Activated gamma-delta T cell treated with anti-CD3 and anti-CD28 coated beads, Interleukin-2, amount 50 U/mL, for 16 hours (primary cell): ENCODE data around the gene METRNL.
A peak's percentile ranks its signal among the peaks of the same experiment; 100 is the strongest.
"Not testable (repeated sequence)": the region's sequence is repeated elsewhere in the genome, so short reads cannot be mapped to it uniquely, and the experiment has no call there.

Experiments
- DNase-seq: peaks from one replicate; pipeline ENCODE4 v3.0.0-alpha.2; 2020; ENCODE audit warnings: low read depth

The METRNL gene

GRCh38 chr17:83053021-83053681 is 26.3 kb upstream of the METRNL start:
- DNase-seq, result no peak

DNA sequence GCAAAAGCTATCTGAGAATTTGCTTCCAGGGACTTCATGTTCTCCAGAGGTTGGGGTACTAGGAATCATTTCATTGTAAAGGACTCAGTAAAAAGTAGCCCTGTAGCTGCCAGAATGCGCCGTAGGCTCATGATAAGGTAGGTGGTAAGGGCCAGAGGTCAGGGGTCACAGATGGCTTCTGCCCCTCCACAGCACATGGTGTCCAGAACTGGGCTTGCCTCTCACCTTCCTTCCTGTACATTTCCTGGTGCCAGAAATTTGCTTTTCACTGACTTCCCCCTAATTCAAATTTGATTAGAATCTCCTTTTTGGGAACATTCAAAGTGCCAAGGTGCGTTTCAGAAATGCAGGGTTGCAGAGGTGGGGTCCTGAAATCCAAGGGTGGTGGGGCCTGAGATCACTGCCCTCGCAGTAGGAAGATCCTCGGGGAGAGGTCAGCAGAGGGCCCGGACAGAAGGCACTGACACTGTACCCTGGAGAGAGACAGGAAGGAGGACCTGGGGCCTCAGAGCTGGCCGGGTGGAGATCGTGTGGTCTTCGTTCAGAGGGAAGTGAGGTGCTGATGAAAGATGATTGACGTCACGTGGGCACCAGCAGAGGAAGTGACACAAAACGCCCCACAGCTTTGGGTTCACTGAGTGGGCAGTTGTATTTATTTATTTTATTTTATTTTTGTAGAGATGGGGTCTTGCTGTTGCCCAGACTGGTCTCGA is 25.5 kb upstream of the METRNL start:
- DNase-seq, result peak; percentile 25

GRCh38 chr17:83054518-83055125 is 24.8 kb upstream of the METRNL start:
- no peak for DNase-seq

GRCh38 chr17:83055176-83055575 is 24.2 kb upstream of the METRNL start:
- DNase-seq, result not testable (repeated sequence)

DNA sequence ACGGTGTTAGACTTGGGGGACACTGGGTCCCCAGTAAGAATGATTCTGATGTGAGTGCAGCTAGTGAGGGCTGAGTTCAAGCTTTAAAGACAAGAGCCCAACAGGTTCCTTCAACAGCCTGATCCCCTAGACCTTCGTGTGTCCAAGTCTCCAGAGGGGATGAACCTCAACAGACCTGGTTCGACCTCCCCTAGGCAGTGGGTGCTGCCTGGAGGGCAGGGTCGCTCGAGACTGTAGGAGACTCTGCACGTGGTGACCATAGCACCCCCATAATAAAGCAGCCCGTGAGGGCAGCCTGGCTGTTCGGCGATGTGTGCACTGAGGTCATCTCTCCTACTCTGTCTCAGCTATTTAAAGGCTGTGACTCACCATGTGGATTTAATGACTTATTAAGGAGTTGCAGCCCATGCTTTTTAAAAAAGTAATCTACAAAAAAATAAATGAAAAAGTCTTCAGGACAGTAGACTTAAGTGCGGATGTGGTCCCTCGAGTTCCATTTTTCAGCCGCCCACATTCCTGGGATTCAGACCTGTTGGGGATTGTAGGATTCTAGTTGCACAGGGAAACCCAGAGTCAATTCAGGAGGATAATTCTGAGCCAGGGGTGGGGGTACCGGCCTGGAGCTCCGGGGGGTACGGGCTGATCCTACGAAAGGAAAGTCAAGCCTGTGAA is 23.4 kb upstream of the METRNL start:
- DNase-seq, result no peak

- DNase-seq, result no peak
Observed at GRCh38 chr17:83056583-83057396, 22.6 kb upstream of the METRNL start.

DNA sequence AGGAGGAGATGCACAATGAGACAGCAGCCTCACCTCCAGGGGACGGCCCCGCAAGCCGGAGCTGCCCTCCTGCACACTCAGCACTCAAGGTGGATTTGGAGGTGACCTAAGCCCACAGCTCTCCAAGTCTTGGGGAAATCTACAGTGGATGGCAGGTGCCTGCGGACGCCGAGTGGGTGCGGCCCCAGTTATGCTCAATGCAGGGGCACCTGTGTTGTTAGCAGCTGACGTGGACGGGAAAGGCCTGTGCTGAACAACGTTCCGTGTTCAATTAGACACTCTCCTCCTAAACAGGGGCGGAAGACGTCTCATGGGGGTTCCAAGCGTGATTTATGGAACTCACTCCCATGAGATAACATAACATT is 22.0 kb upstream of the METRNL start:
- DNase-seq, result no peak

GRCh38 chr17:83057793-83058265 is 21.6 kb upstream of the METRNL start:
- no peak for DNase-seq

DNA sequence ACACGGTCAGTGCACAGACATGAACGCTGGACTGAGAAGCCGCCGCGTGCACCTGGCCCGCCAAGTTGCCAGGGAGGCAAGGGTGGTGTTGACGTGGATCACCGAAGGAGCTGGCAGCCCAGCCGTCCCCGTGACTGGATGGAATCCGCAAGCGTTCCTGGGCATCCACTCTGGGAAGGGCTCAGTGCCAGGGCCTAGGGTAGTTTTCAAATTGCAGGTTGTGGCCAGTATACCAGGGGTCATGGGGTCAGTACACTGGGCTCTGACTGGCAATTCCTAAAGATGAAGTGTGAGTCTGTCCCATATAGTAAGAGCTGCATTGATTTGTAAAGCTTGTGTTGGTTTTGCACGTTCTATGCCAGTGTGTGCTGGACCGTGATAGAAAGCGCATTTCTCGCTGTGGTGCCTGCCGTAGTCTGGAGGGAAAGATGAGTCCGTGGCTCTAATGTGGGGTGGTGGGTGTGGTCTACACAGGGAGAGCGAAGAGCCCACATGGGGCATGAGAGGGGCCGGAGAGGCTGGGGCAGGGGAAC is 21.1 kb upstream of the METRNL start:
- no peak for DNase-seq

DNA sequence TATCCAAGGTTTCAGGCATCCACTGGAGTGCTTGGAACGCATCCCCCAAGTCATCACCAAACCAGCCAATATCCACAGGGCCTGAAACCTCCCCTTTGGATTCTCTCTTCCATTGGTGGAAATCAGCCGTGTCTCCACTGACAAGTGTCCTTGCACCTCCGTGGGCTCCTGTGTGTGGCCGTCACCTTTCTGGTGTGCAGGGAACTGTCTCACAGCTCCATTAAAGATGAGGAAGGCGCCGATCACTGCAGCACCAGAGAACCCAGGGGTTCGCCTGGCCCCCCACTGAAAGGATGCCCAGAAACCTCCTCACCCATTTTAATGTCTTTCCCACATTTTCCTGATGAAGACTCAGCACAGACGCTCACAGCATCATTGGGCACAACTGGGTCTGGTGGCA is 17.8 kb upstream of the METRNL start:
- DNase-seq, result no peak

GRCh38 chr17:83062011-83062817 is 17.2 kb upstream of the METRNL start:
- no peak for DNase-seq

GRCh38 chr17:83062818-83063671 is 16.4 kb upstream of the METRNL start:
- DNase-seq, result no peak

- DNase-seq, result no peak
Observed at GRCh38 chr17:83064021-83064731, 15.2 kb upstream of the METRNL start.

- DNase-seq, result no peak
Observed at GRCh38 chr17:83064732-83065659, 14.4 kb upstream of the METRNL start.

GRCh38 chr17:83065660-83066542 is 13.5 kb upstream of the METRNL start:
- DNase-seq, result no peak

- not testable (repeated sequence) for DNase-seq
Observed at GRCh38 chr17:83066543-83066890, 12.9 kb upstream of the METRNL start.

DNA sequence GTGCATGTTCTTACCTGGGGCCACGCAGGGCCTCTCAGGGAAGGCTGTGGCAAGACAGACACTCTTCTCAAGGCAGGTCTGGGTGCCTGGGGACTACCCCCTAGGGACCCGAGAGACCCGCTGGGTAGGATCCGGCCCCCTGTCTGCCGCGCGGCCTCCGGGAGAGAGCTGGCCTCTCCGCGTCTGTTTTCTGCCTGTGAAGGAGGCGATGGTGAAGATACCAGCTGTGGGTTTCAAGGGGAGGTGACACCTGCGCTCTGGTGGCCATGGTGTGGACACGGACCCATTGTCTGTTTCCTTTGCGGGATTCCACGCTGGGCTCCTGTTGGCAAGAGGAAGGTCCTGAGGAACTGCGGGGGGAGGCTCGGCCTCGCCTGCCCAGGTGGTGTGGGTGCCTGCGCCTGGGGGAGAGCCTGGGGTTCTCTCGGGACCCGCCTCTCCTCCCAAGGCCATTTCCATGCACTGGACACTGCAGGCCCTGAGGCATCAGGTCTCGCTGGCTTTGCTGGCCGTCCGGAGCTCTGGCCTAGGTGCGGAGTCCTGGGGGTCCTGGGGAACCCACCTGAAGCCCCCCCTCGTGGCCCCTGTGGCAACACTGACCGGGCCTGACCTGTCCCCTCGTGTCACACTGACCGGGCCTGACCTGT is 12.2 kb upstream of the METRNL start:
- no peak for DNase-seq
